Ishikawa (cell line): ENCODE data around the gene LHPP.

Experiments used
- EP300 ChIP-seq: IDR thresholded peaks from 2 replicates; pipeline ENCODE4 v1.6.1; 2012; ENCODE audit warnings: borderline replicate concordance
- NFIC ChIP-seq: IDR thresholded peaks from 2 replicates; pipeline ENCODE4 v1.6.1; 2012

DNA sequence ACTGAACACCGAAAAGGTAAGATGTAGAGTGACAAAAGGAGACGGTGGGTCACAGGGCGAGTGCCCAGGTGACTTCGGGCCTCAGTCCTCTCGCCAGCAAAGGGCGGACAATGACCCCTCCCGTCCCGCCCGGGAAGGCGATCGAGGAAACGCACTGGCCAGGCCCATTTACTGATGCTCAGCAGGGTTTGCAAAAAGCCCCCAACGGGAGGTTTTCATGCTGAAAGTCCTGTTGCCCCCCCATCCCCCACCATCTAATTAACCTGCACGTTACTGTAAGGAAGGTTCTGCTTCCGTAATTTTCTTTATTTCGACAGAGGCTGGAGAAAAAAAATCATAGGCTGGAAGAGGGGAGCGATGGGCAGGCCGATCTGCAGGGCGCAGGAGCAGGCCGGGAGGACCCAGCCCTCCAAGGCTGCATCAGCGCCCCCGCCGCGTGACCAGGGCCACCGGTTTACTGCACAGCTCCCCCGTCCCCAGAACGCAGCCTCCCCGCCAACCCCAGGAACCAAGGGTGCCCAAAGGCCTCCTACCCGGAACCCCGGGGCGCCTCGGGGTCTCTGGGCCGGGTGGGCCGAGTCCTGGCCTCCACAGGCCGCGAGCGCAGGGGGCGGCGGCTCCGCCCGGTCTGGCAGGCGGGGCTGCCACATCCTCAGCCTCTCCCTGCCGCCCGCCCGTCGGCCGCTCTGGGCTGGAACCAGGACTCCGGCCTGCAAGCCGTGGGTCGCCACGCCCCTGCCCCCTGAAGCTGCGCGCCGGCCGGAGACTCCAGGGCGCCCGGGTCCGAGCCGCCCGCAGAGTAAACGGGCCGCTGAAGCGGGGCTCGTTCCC, 43.5 kb upstream of the LHPP start:
- TF ChIP-seq NFIC (no peak), EP300 (no peak)
